NCI-H2171 (cell line): Measurements from ENCODE around the gene SLC25A15.

Experiments used
- DNase-seq: peaks from one replicate; lab custom pipeline; 2025; lab: John Stamatoyannopoulos, UW

Gene SLC25A15

GRCh38 chr13:40789275-40790153, at the start of gene SLC25A15:
Gene SLC25A15, plus strand, starts transcription at chr13:40789611. Its CDS starts 3,616 bp downstream, at chr13:40793227.
- peak; percentile 25 for DNase-seq

GRCh38 chr13:40749327-40749726, 40.1 kb upstream of the SLC25A15 start:
- DNase-seq, result no peak

GRCh38 chr13:40755082-40755700, 34.2 kb upstream of the SLC25A15 start:
- no peak for DNase-seq

- DNase-seq, result no peak
These were observed 33.4 kb upstream of the SLC25A15 start for GRCh38 chr13:40756042-40756441.

GRCh38 chr13:40758811-40759210, 30.6 kb upstream of the SLC25A15 start:
- DNase-seq, result no peak

GRCh38 chr13:40762849-40763248, 26.6 kb upstream of the SLC25A15 start:
- DNase-seq, result no peak

- DNase-seq, result no peak
These were observed 24.6 kb upstream of the SLC25A15 start for GRCh38 chr13:40764587-40765403.

- DNase-seq, result no peak
These were observed 23.8 kb upstream of the SLC25A15 start for GRCh38 chr13:40765602-40766001.

GRCh38 chr13:40769970-40770369, 19.4 kb upstream of the SLC25A15 start:
- DNase-seq, result no peak

GRCh38 chr13:40770609-40770933, 18.8 kb upstream of the SLC25A15 start:
- no peak for DNase-seq

GRCh38 chr13:40770934-40771618, 18.3 kb upstream of the SLC25A15 start, which contains the start of gene MRPS31:
Gene MRPS31, minus strand, starts transcription at chr13:40771190. Its CDS starts 54 bp downstream, at chr13:40771136.
- peak; percentile 78 for DNase-seq

- no peak for DNase-seq
These were observed 16.5 kb upstream of the SLC25A15 start for GRCh38 chr13:40772765-40773473.

GRCh38 chr13:40774672-40775071, 14.7 kb upstream of the SLC25A15 start:
- no peak for DNase-seq

- DNase-seq, result no peak
These were observed 13.2 kb upstream of the SLC25A15 start for GRCh38 chr13:40776232-40776631.

- DNase-seq, result no peak
These were observed 12.7 kb upstream of the SLC25A15 start for GRCh38 chr13:40776681-40777165.

GRCh38 chr13:40777166-40777808, 12.1 kb upstream of the SLC25A15 start:
- DNase-seq, result peak; percentile 11

- DNase-seq, result no peak
These were observed 11.6 kb upstream of the SLC25A15 start for GRCh38 chr13:40777809-40778175.

- no peak for DNase-seq
These were observed 10.4 kb upstream of the SLC25A15 start for GRCh38 chr13:40779049-40779448.

GRCh38 chr13:40779796-40780285, 9.6 kb upstream of the SLC25A15 start:
- no peak for DNase-seq

GRCh38 chr13:40780822-40781401, 8.5 kb upstream of the SLC25A15 start:
- no peak for DNase-seq
